Activated CD8-positive, alpha-beta T cell treated with anti-CD3 and anti-CD28 coated beads for 36 hours (primary cell): ENCODE results near the gene XRCC6. TPM values are rescaled to one million over a fixed set of nuclear protein-coding genes. Genes with fewer than 3 reads are reported as not detected.
"Not testable (repeated sequence)": the region's sequence is repeated elsewhere in the genome, so short reads cannot be mapped to it uniquely, and the experiment has no call there.

Experiments
- ATAC-seq: fragments of 200-7000 bp; cut with Tn5 transposase; one replicate; pipeline ENCODE4 v1.10.0; 2021; ENCODE audit warnings: mild to moderate bottlenecking, moderate library complexity
- CTCF ChIA-PET: fragments of 350-600 bp; sonication (Branson Sonifier 250); formaldehyde crosslinking; loops from one replicate; lab custom pipeline; 2021; ENCODE audit warnings: antibody characterized with exemption; lab: Charles Lee
- POLR2A ChIA-PET: fragments of 350-600 bp; sonication (Branson Sonifier 250); formaldehyde crosslinking; loops from one replicate; lab custom pipeline; 2021; ENCODE audit warnings: antibody characterized with exemption; lab: Charles Lee
- DNase-seq: peaks from one replicate; pipeline ENCODE4 v3.0.0-alpha.2; 2020
- H3K27ac Mint-ChIP-seq: one replicate; pipeline ENCODE4 v1.8.0; 2021; ENCODE audit warnings: mild to moderate bottlenecking, mixed read lengths
- H3K27me3 Mint-ChIP-seq: one replicate; pipeline ENCODE4 v1.8.0; 2021; ENCODE audit warnings: mixed read lengths
- H3K36me3 Mint-ChIP-seq: one replicate; pipeline ENCODE4 v1.8.0; 2021; ENCODE audit warnings: low read depth, mixed read lengths
- H3K4me1 Mint-ChIP-seq: one replicate; pipeline ENCODE4 v1.8.0; 2021; ENCODE audit warnings: low read depth, mixed read lengths
- H3K4me3 Mint-ChIP-seq: one replicate; pipeline ENCODE4 v1.8.0; 2021; ENCODE audit warnings: mild to moderate bottlenecking, moderate library complexity, mixed read lengths
- H3K9me3 Mint-ChIP-seq: one replicate; pipeline ENCODE4 v1.8.0; 2021; ENCODE audit warnings: mixed read lengths
- intact Hi-C: fragments of 100-400 bp; cut with micrococcal nuclease; formaldehyde crosslinking; loops from one replicate; pipeline ENCODE4 v1.10.0; 2022
- total RNA-seq, 2 experiments: library from RNA; stranded (reverse); gene quantifications; one replicate each; pipeline ENCODE4 v1.2.3, GENCODE V29; 2021
- TF ChIP-seq, protein P1 (sequence below): fragments of 200-600 bp; IDR thresholded peaks from one replicate; pipeline ENCODE4 v1.8.0; 2022; ENCODE audit warnings: antibody characterized with exemption, mild to moderate bottlenecking

Gene XRCC6
- total RNA-seq, 2 experiments from 2014 or later: 424 to 425 TPM

DNA sequence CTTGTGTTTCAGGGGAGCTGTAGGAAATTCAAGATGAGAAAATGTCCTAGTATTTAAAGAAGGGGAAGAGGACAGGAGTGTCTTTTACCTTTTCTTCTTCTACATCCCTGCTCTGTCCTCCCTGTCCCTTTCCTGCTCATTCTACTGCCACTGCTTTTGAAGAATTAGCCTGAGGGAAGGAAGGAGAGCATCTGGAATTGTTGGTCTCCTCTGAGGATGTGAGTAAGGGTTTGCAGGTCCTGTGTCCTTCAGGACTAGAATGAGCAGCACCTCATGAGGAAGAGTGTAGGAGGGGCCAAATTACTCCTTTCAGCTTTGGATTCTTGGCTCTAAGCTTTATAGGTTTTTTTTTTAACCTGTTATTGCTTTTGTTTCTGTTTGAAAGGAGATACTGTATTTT lies 43.4 kb downstream of the XRCC6 start:
- Mint-ChIP-seq H3K9me3 (no peaks in the 10 kb centered on the region), H3K4me1 (peaks cover 11% of the 10 kb centered on the region), H3K27ac (peak overlapping the region; percentile 47), H3K27me3 (no peaks in the 10 kb centered on the region), H3K4me3 (no peak overlapping the region), H3K36me3 (peaks cover 50% of the 10 kb centered on the region)
- ATAC-seq: no peak
- DNase-seq: no peak
- intact Hi-C loops: no loop called here
- ChIA-PET CTCF (interaction anchor here (1.0 to 5.5 kb wide), 4 partner anchors 9 to 82 kb away, joined by 3 to 66 read pairs (median 6); no protein-coding TSS in a partner anchor), POLR2A (interaction anchor here (0.9 to 1.6 kb wide), 6 partner anchors 9 to 44 kb away, joined by 3 to 6 read pairs (median 4); partner anchors contain the start of genes DESI1, SNU13 and XRCC6)
- TF ChIP-seq, protein P1, sequence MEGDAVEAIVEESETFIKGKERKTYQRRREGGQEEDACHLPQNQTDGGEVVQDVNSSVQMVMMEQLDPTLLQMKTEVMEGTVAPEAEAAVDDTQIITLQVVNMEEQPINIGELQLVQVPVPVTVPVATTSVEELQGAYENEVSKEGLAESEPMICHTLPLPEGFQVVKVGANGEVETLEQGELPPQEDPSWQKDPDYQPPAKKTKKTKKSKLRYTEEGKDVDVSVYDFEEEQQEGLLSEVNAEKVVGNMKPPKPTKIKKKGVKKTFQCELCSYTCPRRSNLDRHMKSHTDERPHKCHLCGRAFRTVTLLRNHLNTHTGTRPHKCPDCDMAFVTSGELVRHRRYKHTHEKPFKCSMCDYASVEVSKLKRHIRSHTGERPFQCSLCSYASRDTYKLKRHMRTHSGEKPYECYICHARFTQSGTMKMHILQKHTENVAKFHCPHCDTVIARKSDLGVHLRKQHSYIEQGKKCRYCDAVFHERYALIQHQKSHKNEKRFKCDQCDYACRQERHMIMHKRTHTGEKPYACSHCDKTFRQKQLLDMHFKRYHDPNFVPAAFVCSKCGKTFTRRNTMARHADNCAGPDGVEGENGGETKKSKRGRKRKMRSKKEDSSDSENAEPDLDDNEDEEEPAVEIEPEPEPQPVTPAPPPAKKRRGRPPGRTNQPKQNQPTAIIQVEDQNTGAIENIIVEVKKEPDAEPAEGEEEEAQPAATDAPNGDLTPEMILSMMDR: no peak

DNA sequence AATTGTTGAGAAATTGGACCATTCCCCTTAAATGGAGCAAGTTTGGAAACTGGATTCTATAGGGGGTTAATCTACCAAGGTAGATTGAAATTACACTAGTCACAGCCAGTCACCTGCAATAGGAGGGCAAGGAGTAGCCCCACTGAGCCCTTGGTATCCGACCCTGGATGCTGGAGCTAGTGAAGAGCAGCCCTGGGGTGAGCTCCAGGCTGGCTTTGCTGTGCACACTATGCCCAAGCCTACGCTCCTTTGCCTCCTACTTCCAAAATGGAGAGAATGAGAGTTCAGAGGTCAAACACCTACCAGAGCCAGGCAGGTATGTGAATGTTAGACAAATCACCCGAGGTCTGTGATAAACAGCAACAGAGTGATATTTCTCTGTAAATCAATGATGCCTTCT lies 43.9 kb downstream of the XRCC6 start:
- Mint-ChIP-seq H3K27me3 (no peaks in the 10 kb centered on the region), H3K9me3 (no peaks in the 10 kb centered on the region), H3K27ac (peak overlapping the region; percentile 68), H3K4me3 (no peak overlapping the region), H3K36me3 (peaks cover 46% of the 10 kb centered on the region), H3K4me1 (peaks cover 11% of the 10 kb centered on the region)
- POLR2A ChIA-PET: interaction anchor here (0.9 to 1.6 kb wide), 5 partner anchors 9 to 28 kb away, joined by 3 to 8 read pairs (median 4); partner anchors contain the start of gene SNU13
- intact Hi-C loops: no loop called here
- DNase-seq: no peak
- TF ChIP-seq, protein P1: no peak
- ATAC-seq: no peak
- CTCF ChIA-PET: interaction anchor here (1.0 to 5.5 kb wide), 4 partner anchors 9 to 82 kb away, joined by 3 to 66 read pairs (median 6); no protein-coding TSS in a partner anchor

DNA sequence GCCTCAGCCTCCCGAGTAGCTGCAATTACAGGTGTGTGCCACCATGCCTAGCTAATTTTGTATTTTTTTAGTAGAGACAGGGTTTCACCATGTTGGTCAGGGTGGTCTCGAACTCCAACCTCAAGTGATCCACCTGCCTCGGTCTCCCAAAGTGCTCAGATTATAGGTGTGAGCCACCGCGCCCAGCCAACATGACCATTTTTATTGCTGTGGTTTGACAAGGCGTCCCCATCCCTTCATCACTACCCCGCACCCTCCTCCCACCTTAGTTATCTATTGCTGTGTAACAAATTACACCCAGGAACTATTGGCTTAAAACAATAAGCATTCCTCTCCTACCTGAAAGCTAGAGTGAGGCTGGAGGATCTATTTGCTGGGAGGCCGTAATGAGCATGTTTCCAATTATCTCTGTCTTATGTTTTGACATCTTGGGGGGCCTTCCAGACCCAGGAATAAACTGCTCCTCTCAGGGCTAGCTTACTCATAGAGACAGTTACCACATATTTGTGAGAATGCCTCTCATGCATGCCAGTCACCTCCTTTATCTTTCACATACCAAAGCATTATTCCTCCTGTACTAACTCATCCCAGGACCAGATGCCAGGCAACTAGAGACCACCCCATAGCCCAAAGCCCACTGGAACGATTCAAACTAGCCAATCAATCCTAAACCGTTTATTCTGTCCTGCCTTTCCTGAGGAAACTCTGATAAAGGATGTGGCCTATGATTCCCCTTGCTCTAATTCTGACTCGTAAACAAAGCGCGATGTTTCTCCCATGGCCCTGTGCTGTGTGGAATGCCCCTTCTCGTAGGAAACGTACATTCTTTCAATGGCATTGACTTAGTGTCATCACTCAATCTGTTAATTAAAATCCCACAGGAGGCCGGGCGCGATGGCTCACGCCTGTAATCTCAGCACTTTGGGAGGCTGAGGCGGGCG lies 48.1 kb downstream of the XRCC6 start:
- Mint-ChIP-seq H3K9me3 (no peaks in the 10 kb centered on the region), H3K36me3 (peaks cover 27% of the 10 kb centered on the region), H3K4me3 (no peak overlapping the region), H3K27me3 (no peaks in the 10 kb centered on the region), H3K27ac (peak overlapping the region; percentile 42), H3K4me1 (peaks cover 11% of the 10 kb centered on the region)
- CTCF ChIA-PET: interaction anchor here (5.5 kb wide), 1 partner anchor 14 kb away, joined by 66 read pairs; no protein-coding TSS in a partner anchor
- TF ChIP-seq, protein P1: no peak
- no peak for DNase-seq
- intact Hi-C loops: no loop called here
- no peak for ATAC-seq
- POLR2A ChIA-PET: interaction anchor here (1.0 kb wide), 1 partner anchor 11 kb away, joined by 3 read pairs; no protein-coding TSS in a partner anchor

DNA sequence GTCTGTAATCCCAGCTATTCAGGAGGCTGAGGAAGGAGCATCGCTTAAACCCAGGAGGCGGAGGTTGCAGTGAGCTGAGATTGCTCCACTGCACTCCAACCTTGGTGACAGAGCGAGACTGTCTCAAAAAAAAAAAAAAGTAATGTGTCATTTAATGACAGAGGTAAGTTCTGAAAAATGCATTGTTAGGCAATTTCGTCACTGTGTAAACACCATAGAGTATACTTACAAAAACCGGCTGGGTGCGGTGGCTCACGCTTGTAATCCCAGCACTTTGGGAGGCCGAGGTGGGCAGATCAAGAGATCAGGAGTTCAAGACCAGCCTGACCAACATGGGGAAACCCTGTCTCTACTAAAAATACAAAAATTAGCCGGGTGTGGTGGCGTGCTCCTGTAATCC lies 51.0 kb downstream of the XRCC6 start:
- H3K4me1 Mint-ChIP-seq, H3K4me3 Mint-ChIP-seq, DNase-seq, H3K27ac Mint-ChIP-seq, ATAC-seq, H3K9me3 Mint-ChIP-seq, intact Hi-C loops, H3K27me3 Mint-ChIP-seq: not testable (repeated sequence)
- ChIA-PET CTCF (interaction anchor here (0.9 to 1.1 kb wide), 2 partner anchors 25 to 91 kb away, joined by 3 read pairs; no protein-coding TSS in a partner anchor), POLR2A (interaction anchor here (1.2 to 1.6 kb wide), 3 partner anchors 8 to 34 kb away, joined by 4 to 7 read pairs (median 4); no protein-coding TSS in a partner anchor)
- peaks cover 30% of the 10 kb centered on the region for H3K36me3 Mint-ChIP-seq

DNA sequence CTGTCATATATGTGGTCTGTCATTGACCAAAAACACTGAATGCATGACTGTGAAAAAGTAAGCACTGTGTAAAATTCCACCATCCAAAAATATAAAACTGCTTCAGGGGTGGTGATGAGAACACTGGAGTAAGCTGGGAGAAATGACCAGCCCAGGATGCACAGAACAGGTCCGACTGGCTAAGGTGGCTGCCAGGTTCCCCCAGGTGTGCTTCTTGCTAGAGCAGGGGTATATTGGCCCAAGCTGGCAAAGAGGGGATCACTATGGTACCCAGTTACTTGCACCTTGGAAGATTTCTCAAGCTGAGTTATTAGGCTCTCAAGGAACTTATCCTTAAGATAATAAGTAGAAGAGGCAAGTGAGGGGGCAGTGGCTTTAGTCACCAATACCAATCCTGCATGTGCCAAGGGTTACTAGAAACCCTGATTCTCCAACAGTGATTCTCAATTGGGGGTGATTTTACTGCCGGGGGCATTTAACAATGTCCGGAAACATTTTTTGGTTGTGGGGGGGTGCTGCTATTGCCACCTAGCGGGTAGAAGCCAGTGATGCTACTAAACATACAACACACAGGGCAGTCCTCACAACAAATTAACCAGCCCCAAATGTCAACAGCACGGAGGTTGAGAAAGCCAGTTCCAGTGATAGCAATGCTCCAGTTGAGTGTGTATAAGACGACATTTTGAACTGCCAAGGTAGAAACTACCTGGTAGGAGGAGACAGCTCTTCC lies 51.9 kb downstream of the XRCC6 start:
- DNase-seq (no peak), ATAC-seq (no peak)
- TF ChIP-seq, protein P1: no peak
- Mint-ChIP-seq H3K27me3 (no peaks in the 10 kb centered on the region), H3K36me3 (peaks cover 33% of the 10 kb centered on the region), H3K9me3 (no peaks in the 10 kb centered on the region), H3K4me1 (peaks cover 5% of the 10 kb centered on the region), H3K4me3 (no peak overlapping the region), H3K27ac (no peak overlapping the region)
- ChIA-PET CTCF (interaction anchor here (0.9 to 1.1 kb wide), 2 partner anchors 24 to 90 kb away, joined by 3 read pairs; no protein-coding TSS in a partner anchor), POLR2A (interaction anchor here (0.6 to 1.4 kb wide), 4 partner anchors 8 to 1513 kb away, joined by 3 to 4 read pairs (median 4); no protein-coding TSS in a partner anchor)
- intact Hi-C loops: no loop called here
